ENCODE measurements around the gene NTM. TPM values are rescaled to one million over a fixed set of nuclear protein-coding genes. Genes with fewer than 3 reads are reported as not detected.

NTM gene
- total and polyA plus RNA-seq, 2 of the 8 experiments (the other 6 are each of a cell fraction or from before 2014, with no cell fraction given): 13.4 to 20.0 TPM

DNA sequence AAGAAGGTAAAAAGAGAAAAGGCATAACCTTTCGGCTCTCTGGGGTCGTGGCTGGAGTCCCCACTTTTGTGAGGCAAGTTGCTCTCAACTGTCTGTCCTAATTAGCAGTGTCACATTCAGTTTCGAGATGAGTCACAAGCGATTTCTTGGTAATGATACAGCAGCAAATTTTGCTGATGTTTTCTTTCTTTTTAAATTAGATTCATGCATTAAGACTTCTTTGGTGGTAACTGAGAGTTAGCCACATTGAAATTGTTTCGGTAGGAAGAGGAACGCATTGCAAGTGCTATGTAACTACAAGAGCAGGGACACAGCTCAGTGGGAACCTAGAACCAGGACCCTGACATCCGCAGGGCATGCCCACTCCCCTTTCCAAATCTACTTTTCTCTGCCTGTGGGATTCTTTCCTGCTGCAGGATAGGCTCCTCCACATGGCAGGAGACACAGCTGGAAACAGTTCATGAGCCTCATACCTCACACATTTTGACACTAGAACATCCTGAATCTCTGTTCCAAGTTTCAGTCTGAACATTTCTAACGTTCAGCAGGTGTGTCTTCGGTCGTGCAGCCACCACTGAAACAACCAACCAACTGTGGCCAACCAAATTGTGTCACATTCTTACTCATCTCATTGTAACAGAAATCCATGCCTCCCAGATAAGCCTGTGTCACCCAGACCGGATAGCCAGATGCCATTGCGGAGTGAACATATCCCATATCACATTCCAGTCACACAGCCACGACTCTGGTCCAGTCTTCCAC, 987.6 kb downstream of the NTM start (continued):
- TF ChIP-seq, protein P1, sequence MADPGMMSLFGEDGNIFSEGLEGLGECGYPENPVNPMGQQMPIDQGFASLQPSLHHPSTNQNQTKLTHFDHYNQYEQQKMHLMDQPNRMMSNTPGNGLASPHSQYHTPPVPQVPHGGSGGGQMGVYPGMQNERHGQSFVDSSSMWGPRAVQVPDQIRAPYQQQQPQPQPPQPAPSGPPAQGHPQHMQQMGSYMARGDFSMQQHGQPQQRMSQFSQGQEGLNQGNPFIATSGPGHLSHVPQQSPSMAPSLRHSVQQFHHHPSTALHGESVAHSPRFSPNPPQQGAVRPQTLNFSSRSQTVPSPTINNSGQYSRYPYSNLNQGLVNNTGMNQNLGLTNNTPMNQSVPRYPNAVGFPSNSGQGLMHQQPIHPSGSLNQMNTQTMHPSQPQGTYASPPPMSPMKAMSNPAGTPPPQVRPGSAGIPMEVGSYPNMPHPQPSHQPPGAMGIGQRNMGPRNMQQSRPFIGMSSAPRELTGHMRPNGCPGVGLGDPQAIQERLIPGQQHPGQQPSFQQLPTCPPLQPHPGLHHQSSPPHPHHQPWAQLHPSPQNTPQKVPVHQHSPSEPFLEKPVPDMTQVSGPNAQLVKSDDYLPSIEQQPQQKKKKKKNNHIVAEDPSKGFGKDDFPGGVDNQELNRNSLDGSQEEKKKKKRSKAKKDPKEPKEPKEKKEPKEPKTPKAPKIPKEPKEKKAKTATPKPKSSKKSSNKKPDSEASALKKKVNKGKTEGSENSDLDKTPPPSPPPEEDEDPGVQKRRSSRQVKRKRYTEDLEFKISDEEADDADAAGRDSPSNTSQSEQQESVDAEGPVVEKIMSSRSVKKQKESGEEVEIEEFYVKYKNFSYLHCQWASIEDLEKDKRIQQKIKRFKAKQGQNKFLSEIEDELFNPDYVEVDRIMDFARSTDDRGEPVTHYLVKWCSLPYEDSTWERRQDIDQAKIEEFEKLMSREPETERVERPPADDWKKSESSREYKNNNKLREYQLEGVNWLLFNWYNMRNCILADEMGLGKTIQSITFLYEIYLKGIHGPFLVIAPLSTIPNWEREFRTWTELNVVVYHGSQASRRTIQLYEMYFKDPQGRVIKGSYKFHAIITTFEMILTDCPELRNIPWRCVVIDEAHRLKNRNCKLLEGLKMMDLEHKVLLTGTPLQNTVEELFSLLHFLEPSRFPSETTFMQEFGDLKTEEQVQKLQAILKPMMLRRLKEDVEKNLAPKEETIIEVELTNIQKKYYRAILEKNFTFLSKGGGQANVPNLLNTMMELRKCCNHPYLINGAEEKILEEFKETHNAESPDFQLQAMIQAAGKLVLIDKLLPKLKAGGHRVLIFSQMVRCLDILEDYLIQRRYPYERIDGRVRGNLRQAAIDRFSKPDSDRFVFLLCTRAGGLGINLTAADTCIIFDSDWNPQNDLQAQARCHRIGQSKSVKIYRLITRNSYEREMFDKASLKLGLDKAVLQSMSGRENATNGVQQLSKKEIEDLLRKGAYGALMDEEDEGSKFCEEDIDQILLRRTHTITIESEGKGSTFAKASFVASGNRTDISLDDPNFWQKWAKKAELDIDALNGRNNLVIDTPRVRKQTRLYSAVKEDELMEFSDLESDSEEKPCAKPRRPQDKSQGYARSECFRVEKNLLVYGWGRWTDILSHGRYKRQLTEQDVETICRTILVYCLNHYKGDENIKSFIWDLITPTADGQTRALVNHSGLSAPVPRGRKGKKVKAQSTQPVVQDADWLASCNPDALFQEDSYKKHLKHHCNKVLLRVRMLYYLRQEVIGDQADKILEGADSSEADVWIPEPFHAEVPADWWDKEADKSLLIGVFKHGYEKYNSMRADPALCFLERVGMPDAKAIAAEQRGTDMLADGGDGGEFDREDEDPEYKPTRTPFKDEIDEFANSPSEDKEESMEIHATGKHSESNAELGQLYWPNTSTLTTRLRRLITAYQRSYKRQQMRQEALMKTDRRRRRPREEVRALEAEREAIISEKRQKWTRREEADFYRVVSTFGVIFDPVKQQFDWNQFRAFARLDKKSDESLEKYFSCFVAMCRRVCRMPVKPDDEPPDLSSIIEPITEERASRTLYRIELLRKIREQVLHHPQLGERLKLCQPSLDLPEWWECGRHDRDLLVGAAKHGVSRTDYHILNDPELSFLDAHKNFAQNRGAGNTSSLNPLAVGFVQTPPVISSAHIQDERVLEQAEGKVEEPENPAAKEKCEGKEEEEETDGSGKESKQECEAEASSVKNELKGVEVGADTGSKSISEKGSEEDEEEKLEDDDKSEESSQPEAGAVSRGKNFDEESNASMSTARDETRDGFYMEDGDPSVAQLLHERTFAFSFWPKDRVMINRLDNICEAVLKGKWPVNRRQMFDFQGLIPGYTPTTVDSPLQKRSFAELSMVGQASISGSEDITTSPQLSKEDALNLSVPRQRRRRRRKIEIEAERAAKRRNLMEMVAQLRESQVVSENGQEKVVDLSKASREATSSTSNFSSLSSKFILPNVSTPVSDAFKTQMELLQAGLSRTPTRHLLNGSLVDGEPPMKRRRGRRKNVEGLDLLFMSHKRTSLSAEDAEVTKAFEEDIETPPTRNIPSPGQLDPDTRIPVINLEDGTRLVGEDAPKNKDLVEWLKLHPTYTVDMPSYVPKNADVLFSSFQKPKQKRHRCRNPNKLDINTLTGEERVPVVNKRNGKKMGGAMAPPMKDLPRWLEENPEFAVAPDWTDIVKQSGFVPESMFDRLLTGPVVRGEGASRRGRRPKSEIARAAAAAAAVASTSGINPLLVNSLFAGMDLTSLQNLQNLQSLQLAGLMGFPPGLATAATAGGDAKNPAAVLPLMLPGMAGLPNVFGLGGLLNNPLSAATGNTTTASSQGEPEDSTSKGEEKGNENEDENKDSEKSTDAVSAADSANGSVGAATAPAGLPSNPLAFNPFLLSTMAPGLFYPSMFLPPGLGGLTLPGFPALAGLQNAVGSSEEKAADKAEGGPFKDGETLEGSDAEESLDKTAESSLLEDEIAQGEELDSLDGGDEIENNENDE (IDR thresholded peaks at IDR 0.05; ENCODE audit: insufficient replicate concordance, low read length): no peak
- no peak for TF ChIP-seq YY1 (IDR thresholded peaks at IDR 0.05; ENCODE audit: low read depth, low read length)
- no peak for TF ChIP-seq EP300 (IDR thresholded peaks at IDR 0.05; ENCODE audit: borderline replicate concordance in 1 of 2, low read depth in 2 of 2, low read length in 2 of 2)
- TF ChIP-seq JUN (IDR thresholded peaks at IDR 0.05; ENCODE audit: low read depth, low read length): no peak
